ENCODE results near the gene PEX3.

The PEX3 gene

GRCh38 chr6:143498428-143498827, 47.8 kb downstream of the PEX3 start:
- ChIA-PET POLR2A (no interaction called here), CTCF (interaction anchor here (1.0 to 1.7 kb wide), 5 partner anchors 11 to 806 kb away, joined by 3 to 5 read pairs (median 3); no protein-coding TSS in a partner anchor)
- TF ChIP-seq CTCF (IDR thresholded peaks at IDR 0.05; ENCODE audit: control extremely low read depth, extremely low read depth, low read depth, missing control alignments) = no peak
- no peak for DNase-seq (ENCODE audit: extremely low spot score)

- no peak for DNase-seq (ENCODE audit: extremely low spot score)
- ChIA-PET CTCF (interaction anchor here (0.8 to 2.0 kb wide), 4 partner anchors 9 to 44 kb away, joined by 3 to 8 read pairs (median 4); no protein-coding TSS in a partner anchor), POLR2A (no interaction called here)
- no peak for TF ChIP-seq CTCF (IDR thresholded peaks at IDR 0.05; ENCODE audit: control extremely low read depth, extremely low read depth, low read depth, missing control alignments)
These were observed 51.2 kb downstream of the PEX3 start for GRCh38 chr6:143501851-143502250.

- no peak for DNase-seq (ENCODE audit: extremely low spot score)
- no peak for TF ChIP-seq CTCF (IDR thresholded peaks at IDR 0.05; ENCODE audit: control extremely low read depth, extremely low read depth, low read depth, missing control alignments)
- ChIA-PET CTCF (interaction anchor here (1.1 kb wide), 1 partner anchor 9 kb away, joined by 4 read pairs; no protein-coding TSS in a partner anchor), POLR2A (no interaction called here)
These were observed 53.8 kb downstream of the PEX3 start for GRCh38 chr6:143504369-143504768.

- POLR2A ChIA-PET = interaction anchor here (0.8 kb wide), 1 partner anchor 1473 kb away, joined by 9 read pairs; no protein-coding TSS in a partner anchor
These were observed 54.5 kb downstream of the PEX3 start for GRCh38 chr6:143505111-143505510.

GRCh38 chr6:143505537-143505936, 54.9 kb downstream of the PEX3 start:
- TF ChIP-seq CTCF (IDR thresholded peaks at IDR 0.05; ENCODE audit: control extremely low read depth, extremely low read depth, low read depth, missing control alignments) = no peak
- ChIA-PET CTCF (interaction anchor here (1.0 to 1.1 kb wide), 3 partner anchors 8 to 20 kb away, joined by 3 to 4 read pairs (median 3); no protein-coding TSS in a partner anchor), POLR2A (interaction anchor here (0.8 kb wide), 1 partner anchor 1473 kb away, joined by 9 read pairs; no protein-coding TSS in a partner anchor)
- DNase-seq (ENCODE audit: extremely low spot score) = no peak

More at GRCh38 chr6:143505111-143505510, 54.5 kb downstream of the PEX3 start:
- no peak for DNase-seq (ENCODE audit: extremely low spot score)
- TF ChIP-seq CTCF (IDR thresholded peaks at IDR 0.05; ENCODE audit: control extremely low read depth, extremely low read depth, low read depth, missing control alignments) = no peak
- CTCF ChIA-PET = interaction anchor here (1.0 to 1.1 kb wide), 3 partner anchors 8 to 20 kb away, joined by 3 to 4 read pairs (median 3); no protein-coding TSS in a partner anchor

GRCh38 chr6:143506199-143506598, 55.6 kb downstream of the PEX3 start:
- POLR2A ChIA-PET = interaction anchor here (0.8 kb wide), 1 partner anchor 1472 kb away, joined by 9 read pairs; no protein-coding TSS in a partner anchor
- no peak for DNase-seq (ENCODE audit: extremely low spot score)
- TF ChIP-seq CTCF (IDR thresholded peaks at IDR 0.05; ENCODE audit: control extremely low read depth, extremely low read depth, low read depth, missing control alignments) = no peak
- CTCF ChIA-PET = interaction anchor here (1.0 to 1.1 kb wide), 2 partner anchors 9 to 19 kb away, joined by 3 read pairs; no protein-coding TSS in a partner anchor
